ENCODE results near the gene KCNE2.
"Not testable (repeated sequence)": the region's sequence is repeated elsewhere in the genome, so short reads cannot be mapped to it uniquely, and the experiment has no call there.

KCNE2 gene

GRCh38 chr21:34354836-34355235 is 9.0 kb upstream of the KCNE2 start:
- DNase-seq, result no peak

GRCh38 chr21:34355570-34355969 is 8.2 kb upstream of the KCNE2 start:
- DNase-seq, result no peak

- no peak for DNase-seq
Observed at GRCh38 chr21:34357889-34358288, 5.9 kb upstream of the KCNE2 start.

GRCh38 chr21:34358866-34359265 is 4.9 kb upstream of the KCNE2 start:
- DNase-seq, result no peak

- DNase-seq, result no peak
Observed at GRCh38 chr21:34360488-34361241, 3.1 kb upstream of the KCNE2 start.

GRCh38 chr21:34362136-34362444 is 1.7 kb upstream of the KCNE2 start:
- DNase-seq, result no peak

- DNase-seq, result no peak
Observed at GRCh38 chr21:34362670-34363069, 1.1 kb upstream of the KCNE2 start.

GRCh38 chr21:34364921-34365320 is 1.1 kb downstream of the KCNE2 start:
- no peak for DNase-seq

- no peak for DNase-seq
Observed at GRCh38 chr21:34365809-34366208, 2.0 kb downstream of the KCNE2 start.

- DNase-seq, result peak; percentile 26
Observed at GRCh38 chr21:34367320-34367935, 3.6 kb downstream of the KCNE2 start.

- DNase-seq, result no peak
Observed at GRCh38 chr21:34369741-34370140, 5.9 kb downstream of the KCNE2 start.

GRCh38 chr21:34372321-34372720 is 8.5 kb downstream of the KCNE2 start:
- no peak for DNase-seq

- DNase-seq, result not testable (repeated sequence)
Observed at GRCh38 chr21:34374462-34374861, 10.7 kb downstream of the KCNE2 start.

- not testable (repeated sequence) for DNase-seq
Observed at GRCh38 chr21:34374940-34375618, 11.3 kb downstream of the KCNE2 start, which contains the start of gene SMIM11. Gene SMIM11 (plus strand): TSS chr21:34375507. CDS start chr21:34379505, 3,998 bp downstream.

- not testable (repeated sequence) for DNase-seq
Observed at GRCh38 chr21:34375619-34375972, 11.8 kb downstream of the KCNE2 start.

GRCh38 chr21:34383138-34383537 is 19.3 kb downstream of the KCNE2 start:
- not testable (repeated sequence) for DNase-seq

- not testable (repeated sequence) for DNase-seq
Observed at GRCh38 chr21:34383724-34384415, 20.1 kb downstream of the KCNE2 start.

- DNase-seq, result not testable (repeated sequence)
Observed at GRCh38 chr21:34400522-34400921, 36.7 kb downstream of the KCNE2 start.

- DNase-seq, result not testable (repeated sequence)
Observed at GRCh38 chr21:34404742-34405141, 40.9 kb downstream of the KCNE2 start.

GRCh38 chr21:34405686-34406085 is 41.9 kb downstream of the KCNE2 start:
- DNase-seq, result not testable (repeated sequence)

- not testable (repeated sequence) for DNase-seq
Observed at GRCh38 chr21:34406102-34406501, 42.3 kb downstream of the KCNE2 start.

- DNase-seq, result not testable (repeated sequence)
Observed at GRCh38 chr21:34406676-34407075, 42.9 kb downstream of the KCNE2 start.

- not testable (repeated sequence) for DNase-seq
Observed at GRCh38 chr21:34407294-34407693, 43.5 kb downstream of the KCNE2 start.

All from NCI-H1092 (cell line).